MM.1S (cell line): ENCODE results near the gene MTM1.

ENCODE experiments used
- DNase-seq: peaks from one replicate; pipeline ENCODE4 v3.0.0-alpha.2; 2015
- H2AFZ ChIP-seq: fragments of 300-600 bp; sonication (generic); 2 replicates; pipeline ENCODE4 v1.6.0; 2016; ENCODE audit warnings: antibody characterized with exemption, low read length
- H3F3A ChIP-seq: fragments of 300-600 bp; sonication (generic); 2 replicates; pipeline ENCODE4 v1.6.1; 2016; ENCODE audit warnings: mild to moderate bottlenecking, antibody characterized with exemption, low read length, moderate library complexity, mixed read lengths; ENCODE audit not compliant: insufficient read depth
- H3K27ac ChIP-seq: fragments of 300-600 bp; sonication (generic); 2 replicates; pipeline ENCODE4 v1.5.1; 2016; ENCODE audit warnings: mild to moderate bottlenecking, low read length
- H3K27me3 ChIP-seq: fragments of 300-600 bp; sonication (generic); replicated peaks from 2 replicates; pipeline ENCODE4 v1.6.0; 2016; ENCODE audit warnings: low read length; ENCODE audit not compliant: insufficient read depth
- H3K36me3 ChIP-seq: fragments of 300-600 bp; sonication (generic); replicated peaks from 2 replicates; pipeline ENCODE4 v1.6.1; 2016; ENCODE audit warnings: mild to moderate bottlenecking, low read length, mixed read lengths; ENCODE audit not compliant: insufficient read depth
- H3K4me1 ChIP-seq: fragments of 300-600 bp; sonication (generic); 2 replicates; pipeline ENCODE4 v1.6.1; 2016; ENCODE audit warnings: low read length, mixed read lengths
- H3K4me2 ChIP-seq: fragments of 300-600 bp; sonication (generic); 2 replicates; pipeline ENCODE4 v1.6.0; 2016; ENCODE audit warnings: low read depth, low read length
- H3K4me3 ChIP-seq: fragments of 300-600 bp; sonication (generic); 2 replicates; pipeline ENCODE4 v1.5.1; 2016; ENCODE audit warnings: low read length, mixed read lengths
- H3K79me2 ChIP-seq: fragments of 300-600 bp; sonication (generic); 2 replicates; pipeline ENCODE4 v1.6.1; 2016; ENCODE audit warnings: mixed run types, low read length, mixed read lengths
- H3K9ac ChIP-seq: fragments of 300-600 bp; sonication (generic); 2 replicates; pipeline ENCODE4 v1.6.1; 2016; ENCODE audit warnings: low read length, mixed read lengths
- H3K9me2 ChIP-seq: fragments of 300-600 bp; sonication (generic); replicated peaks from 2 replicates; pipeline ENCODE4 v1.6.1; 2016; ENCODE audit warnings: mild to moderate bottlenecking, low read length, mixed read lengths; ENCODE audit not compliant: insufficient read depth
- H3K9me3 ChIP-seq: fragments of 300-600 bp; sonication (generic); replicated peaks from 2 replicates; pipeline ENCODE4 v1.6.1; 2016; ENCODE audit warnings: mild to moderate bottlenecking, low read length, mixed read lengths; ENCODE audit not compliant: insufficient read depth
- H4K20me1 ChIP-seq: fragments of 300-600 bp; sonication (generic); 2 replicates; pipeline ENCODE4 v1.6.1; 2016; ENCODE audit warnings: mild to moderate bottlenecking, low read length, moderate library complexity, mixed read lengths; ENCODE audit not compliant: insufficient read depth
- CTCF ChIP-seq: fragments of 300-600 bp; sonication (generic); IDR thresholded peaks from 2 replicates; pipeline ENCODE4 v1.5.1; 2016; ENCODE audit warnings: antibody characterized with exemption, low read length, mixed read lengths
- EZH2 ChIP-seq: fragments of 300-600 bp; sonication (generic); optimal IDR thresholded peaks from 2 replicates; pipeline ENCODE3; 2017; ENCODE audit warnings: low read depth, mild to moderate bottlenecking, antibody characterized with exemption, low read length, mixed read lengths
- EZH2phosphoT487 ChIP-seq: fragments of 300-600 bp; sonication (generic); IDR thresholded peaks from 2 replicates; pipeline ENCODE4 v1.6.1; 2018; ENCODE audit warnings: antibody characterized with exemption, low read length

The MTM1 gene

GRCh38 chrX:150575419-150575814, 7.0 kb downstream of the MTM1 start:
- Histone ChIP-seq H2AFZ (0 out of 2 replicates have a peak overlapping the region, but pooled peaks have one; percentile 23), H3K4me1 (peaks cover 31% of the 10 kb centered on the region), H3K79me2 (peaks cover 81% of the 10 kb centered on the region), H3K36me3 (no peaks in the 10 kb centered on the region), H3K9me2 (no peaks in the 10 kb centered on the region), H4K20me1 (no peaks in the 10 kb centered on the region), H3K9me3 (no peaks in the 10 kb centered on the region), H3K4me3 (peak overlapping the region; percentile 51), H3K27me3 (no peaks in the 10 kb centered on the region), H3K27ac (peak overlapping the region; percentile 76), H3F3A (peaks cover 14% of the 10 kb centered on the region), H3K4me2 (peak overlapping the region; percentile 73), H3K9ac (peak overlapping the region; percentile 43; the same call in 1 of the 2 replicates)
- no peak for DNase-seq
- no peak for TF ChIP-seq EZH2phosphoT487
- TF ChIP-seq CTCF: no peak
- no peak for TF ChIP-seq EZH2

GRCh38 chrX:150577174-150577573, 8.8 kb downstream of the MTM1 start:
- Histone ChIP-seq H3K9me2 (no peaks in the 10 kb centered on the region), H3K27ac (peak overlapping the region; percentile 76; the same call in 1 of the 2 replicates), H3K4me1 (peaks cover 24% of the 10 kb centered on the region), H3K4me2 (peak overlapping the region; percentile 73; the same call in 1 of the 2 replicates), H3K27me3 (no peaks in the 10 kb centered on the region), H3F3A (peaks cover 14% of the 10 kb centered on the region), H3K4me3 (peak overlapping the region; percentile 14; the same call in 1 of the 2 replicates), H3K9ac (no peak overlapping the region), H3K79me2 (peaks cover 73% of the 10 kb centered on the region), H3K9me3 (no peaks in the 10 kb centered on the region), H3K36me3 (no peaks in the 10 kb centered on the region), H2AFZ (no peak overlapping the region), H4K20me1 (no peaks in the 10 kb centered on the region)
- DNase-seq: no peak
- TF ChIP-seq CTCF (no peak), EZH2 (no peak), EZH2phosphoT487 (no peak)

GRCh38 chrX:150581093-150581775, 12.8 kb downstream of the MTM1 start:
- Histone ChIP-seq H3K36me3 (no peaks in the 10 kb centered on the region), H4K20me1 (no peaks in the 10 kb centered on the region; the same call in 1 of the 2 replicates), H3K9me2 (no peaks in the 10 kb centered on the region), H3K4me1 (peaks cover 14% of the 10 kb centered on the region), H3K27me3 (no peaks in the 10 kb centered on the region), H3K79me2 (peaks cover 41% of the 10 kb centered on the region), H3K4me2 (no peak overlapping the region), H3K9ac (no peak overlapping the region), H3K9me3 (no peaks in the 10 kb centered on the region), H3K4me3 (no peak overlapping the region), H2AFZ (no peak overlapping the region), H3K27ac (no peak overlapping the region), H3F3A (no peaks in the 10 kb centered on the region; the same call in 1 of the 2 replicates)
- no peak for DNase-seq
- no peak for TF ChIP-seq EZH2phosphoT487
- TF ChIP-seq CTCF: no peak
- TF ChIP-seq EZH2: no peak
